Liver (tissue), 9 donors: ENCODE results near the gene NR3C1. TPM values are rescaled to one million over a fixed set of nuclear protein-coding genes. Genes with fewer than 3 reads are reported as not detected.

Source experiments
- DNase-seq: peaks from one replicate; pipeline ENCODE4 v3.0.0-alpha.2; 2017; ENCODE audit warnings: low spot score
- H3K27ac ChIP-seq, 2 donors: one replicate each; pipeline ENCODE4 v1.7.0; 2013; ENCODE audit warnings: inconsistent platforms in 2 of 2, low read length in 2 of 2, control low read depth in 1 of 2, low read depth in 1 of 2, mild to moderate bottlenecking in 1 of 2
- H3K27me3 ChIP-seq, 4 donors: one replicate each; pipeline versions ENCODE4 v1.6.1 to v1.7.0; 2013; ENCODE audit warnings: low read length in 3 of 4, inconsistent platforms in 1 of 4, mild to moderate bottlenecking in 1 of 4, moderate library complexity in 1 of 4; ENCODE audit not compliant: control insufficient read depth in 4 of 4, insufficient read depth in 4 of 4
- H3K36me3 ChIP-seq, 4 donors: one replicate each; pipeline versions ENCODE4 v1.6.1 to v1.7.0; 2013; ENCODE audit warnings: low read length in 3 of 4, mild to moderate bottlenecking in 3 of 4, low read depth in 1 of 4, moderate library complexity in 1 of 4; ENCODE audit not compliant: control insufficient read depth in 4 of 4, insufficient read depth in 3 of 4
- H3K4me1 ChIP-seq, 4 donors: one replicate each; pipeline versions ENCODE4 v1.6.1 to v1.7.0; 2013; ENCODE audit warnings: low read length in 3 of 4, mild to moderate bottlenecking in 3 of 4, moderate library complexity in 1 of 4; ENCODE audit not compliant: control insufficient read depth in 4 of 4, insufficient read depth in 4 of 4
- H3K4me3 ChIP-seq, 3 donors: one replicate each; pipeline versions ENCODE4 v1.6.1 to v1.7.0; 2013; ENCODE audit warnings: low read length in 3 of 3, control low read depth in 1 of 3, low read depth in 1 of 3, mild to moderate bottlenecking in 1 of 3
- H3K9ac ChIP-seq, 2 donors: one replicate each; pipeline ENCODE4 v1.7.0; 2013; ENCODE audit warnings: low read length in 2 of 2, mild to moderate bottlenecking in 2 of 2, moderate library complexity in 2 of 2, control low read depth in 1 of 2, low read depth in 1 of 2
- H3K9me3 ChIP-seq, 4 donors: one replicate each; pipeline versions ENCODE4 v1.6.1 to v1.7.0; 2013; ENCODE audit warnings: low read length in 3 of 4; ENCODE audit not compliant: control insufficient read depth in 4 of 4
- CTCF ChIP-seq: fragments of 150-350 bp; IDR thresholded peaks from 2 replicates; pipeline ENCODE4 v1.5.1; 2017; ENCODE audit warnings: improper control_type of control experiment, low read depth, low read length; ENCODE audit not compliant: missing input control
- FOXA1 ChIP-seq: IDR thresholded peaks from 2 replicates; pipeline ENCODE4 v1.6.1; 2016; ENCODE audit warnings: antibody characterized with exemption
- FOXA2 ChIP-seq: IDR thresholded peaks from 2 replicates; pipeline ENCODE4 v1.6.1; 2016; ENCODE audit warnings: antibody characterized with exemption
- GABPA ChIP-seq, 2 donors: IDR thresholded peaks in 1 of 2; conservative IDR thresholded peaks in 1 of 2; 2 replicates each; pipeline ENCODE4 v1.6.1; 2016; ENCODE audit warnings: antibody characterized with exemption in 2 of 2, mild to moderate bottlenecking in 1 of 2, moderate library complexity in 1 of 2
- HNF4A ChIP-seq, 2 donors: conservative IDR thresholded peaks; 2 replicates each; pipeline ENCODE4 v1.6.1; 2016; ENCODE audit warnings: antibody characterized with exemption in 2 of 2, mild to moderate bottlenecking in 2 of 2
- HNF4G ChIP-seq: IDR thresholded peaks from 2 replicates; pipeline ENCODE4 v1.6.1; 2016; ENCODE audit warnings: antibody characterized with exemption
- MAX ChIP-seq: IDR thresholded peaks from 2 replicates; pipeline ENCODE4 v1.6.1; 2016; ENCODE audit warnings: antibody characterized with exemption
- NR2F2 ChIP-seq: IDR thresholded peaks from 2 replicates; pipeline ENCODE4 v1.6.1; 2016; ENCODE audit warnings: antibody characterized with exemption
- RAD21 ChIP-seq, 2 donors: IDR thresholded peaks; 2 replicates each; pipeline ENCODE4 v1.6.1; 2016; ENCODE audit warnings: antibody characterized with exemption in 2 of 2, mild to moderate bottlenecking in 2 of 2
- REST ChIP-seq: IDR thresholded peaks from 2 replicates; pipeline ENCODE4 v1.6.1; 2016; ENCODE audit warnings: antibody characterized with exemption, mild to moderate bottlenecking
- RXRA ChIP-seq, 2 donors: IDR thresholded peaks; 2 replicates each; pipeline ENCODE4 v1.6.1; 2017 to 2018; ENCODE audit warnings: antibody characterized with exemption in 2 of 2, mild to moderate bottlenecking in 1 of 2
- SP1 ChIP-seq: IDR thresholded peaks from 2 replicates; pipeline ENCODE4 v1.6.1; 2018; ENCODE audit warnings: antibody characterized with exemption, mild to moderate bottlenecking
- TAF1 ChIP-seq: conservative IDR thresholded peaks from 2 replicates; pipeline ENCODE4 v1.6.1; 2016; ENCODE audit warnings: antibody characterized with exemption, mild to moderate bottlenecking
- YY1 ChIP-seq: IDR thresholded peaks from 2 replicates; pipeline ENCODE4 v1.6.1; 2016; ENCODE audit warnings: antibody characterized with exemption, mild to moderate bottlenecking
- ZBTB33 ChIP-seq: IDR thresholded peaks from 2 replicates; pipeline ENCODE4 v1.6.1; 2016; ENCODE audit warnings: antibody characterized with exemption
- whole genome bisulfite sequencing: extraction: QIAGEN DNeasy Blood & Tissue Kit; methylation state at CpG from one replicate; pipeline ENCODE4 v1.1.7; 2013; 5-methylcytosine and 5-hydroxymethylcytosine counted together
- polyA plus RNA-seq, 2 donors: library from polyadenylated mRNA; stranded (reverse) in 1 of 2; unstranded in 1 of 2; fragments of 200-250 nt in 1 of 2; fragments of >200 nt in 1 of 2; fragmentation: Nextera tagmentation in 1 of 2; extraction: Ambion mirVana in 1 of 2; gene quantifications; one replicate each; pipeline versions ENCODE4 v1.2.1 to v1.2.3, GENCODE V29; 2013 to 2015
- total RNA-seq, 2 donors: library from RNA; depleted of rRNA; stranded (reverse); fragments of >200 nt; gene quantifications; one replicate each; pipeline ENCODE4 v1.2.3, GENCODE V29; 2014
- TF ChIP-seq, protein P1 (sequence below): IDR thresholded peaks from 2 replicates; pipeline ENCODE4 v1.6.1; 2016; ENCODE audit warnings: antibody characterized with exemption
- donor health status: healthy.
- donor health status: healthy.
- donor health status: healthy.
- donor health status: healthy.
- donor health status: healthy.

The NR3C1 gene
- total and polyA plus RNA-seq, 4 donors: 24.5 to 36.4 (median 29.0) TPM

GRCh38 chr5:143416411-143416810, 12.9 kb upstream of the NR3C1 start:
- H3K27ac ChIP-seq: peak overlapping the region in 1 of 2 donors; percentile 21

GRCh38 chr5:143413958-143414669, 10.6 kb upstream of the NR3C1 start:
- H3K9me3 ChIP-seq: no peaks in the 10 kb centered on the region
- no peaks in the 10 kb centered on the region for H3K36me3 ChIP-seq
- no peak overlapping the region for H3K27ac ChIP-seq
- 66% methylated on average over 4 of the region's 4 CpGs for WGBS
- no peak overlapping the region for H3K9ac ChIP-seq
- TF ChIP-seq CTCF (no peak), NR2F2 (no peak), TAF1 (no peak), REST (no peak), RAD21 (IDR thresholded peaks at IDR 0.05) (no peak), HNF4A (conservative IDR thresholded peaks at IDR 0.05) (no peak), MAX (no peak), FOXA1 (no peak), YY1 (no peak), HNF4G (no peak), FOXA2 (no peak), GABPA (IDR thresholded peaks at IDR 0.05 in 1 of 2, conservative IDR thresholded peaks at IDR 0.05 in 1 of 2) (no peak), ZBTB33 (no peak)
- TF ChIP-seq, protein P1, sequence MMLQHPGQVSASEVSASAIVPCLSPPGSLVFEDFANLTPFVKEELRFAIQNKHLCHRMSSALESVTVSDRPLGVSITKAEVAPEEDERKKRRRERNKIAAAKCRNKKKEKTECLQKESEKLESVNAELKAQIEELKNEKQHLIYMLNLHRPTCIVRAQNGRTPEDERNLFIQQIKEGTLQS: no peak
- H3K4me1 ChIP-seq: peaks cover 5 to 45% (median 39%) of the 10 kb centered on the region in 4 donors
- no peak for DNase-seq
- H3K4me3 ChIP-seq: no peak overlapping the region
- H3K27me3 ChIP-seq: no peaks in the 10 kb centered on the region

More at GRCh38 chr5:143416411-143416810, 12.9 kb upstream of the NR3C1 start:
- Histone ChIP-seq H3K4me3 (no peak overlapping the region), H3K9me3 (no peaks in the 10 kb centered on the region), H3K27me3 (no peaks in the 10 kb centered on the region), H3K9ac (no peak overlapping the region), H3K4me1 (peaks cover 5 to 45% (median 39%) of the 10 kb centered on the region in 4 donors), H3K36me3 (no peaks in the 10 kb centered on the region)
- TF ChIP-seq MAX (no peak), RAD21 (IDR thresholded peaks at IDR 0.05) (no peak), HNF4A (conservative IDR thresholded peaks at IDR 0.05) (no peak), GABPA (IDR thresholded peaks at IDR 0.05 in 1 of 2, conservative IDR thresholded peaks at IDR 0.05 in 1 of 2) (no peak), HNF4G (no peak), FOXA2 (no peak), ZBTB33 (no peak), SP1 (no peak), TAF1 (no peak), FOXA1 (no peak), NR2F2 (no peak), RXRA (IDR thresholded peaks at IDR 0.05) (no peak)
- TF ChIP-seq, protein P1: no peak
- DNase-seq: no peak
